H1 (cell line): ENCODE measurements around the gene AP5S1. TPM values are rescaled to one million over a fixed set of nuclear protein-coding genes. Genes with fewer than 3 reads are reported as not detected.

ENCODE experiments used
- polyA plus RNA-seq, 7 experiments: library from polyadenylated mRNA; depleted of rRNA in 3 of 7; stranded (reverse) in 5 of 7; unstranded in 2 of 7; fragments of >200 nt in 5 of 7; fragments of 200-250 nt in 2 of 7; gene quantifications; 1 replicate in 5 of 7; 2 replicates in 1 of 7; 4 replicates in 1 of 7; pipeline versions ENCODE4 v1.2.1 to v1.2.3, GENCODE V29; 2011 to 2013; ENCODE audit warnings: missing spikeins in 2 of 7, mixed read lengths in 2 of 7
- total RNA-seq: library from RNA; stranded (reverse); fragmentation: NEBNext Ultra II Directional; extraction: Animal tissue kit (Norgen Biotek cat#: 25700); gene quantifications from 2 replicates; pipeline ENCODE4 v1.2.1, GENCODE V29; 2021
- TF ChIP-seq, protein P1 (sequence below), 3 experiments: IDR thresholded peaks; 1 replicate in 2 of 3; 2 replicates in 1 of 3; pipeline versions ENCODE4 v1.5.1 to v1.6.1; 2011; ENCODE audit warnings: low read length in 3 of 3, mild to moderate bottlenecking in 3 of 3, inconsistent platforms in 2 of 3, low read depth in 1 of 3, moderate library complexity in 1 of 3; ENCODE audit not compliant: insufficient read depth in 1 of 3; ENCODE audit errors: control extremely low read depth in 1 of 3

AP5S1 gene
- total and polyA plus RNA-seq, 2 of the 8 experiments (the other 6 are each of a cell fraction or from before 2014, with no cell fraction given): 3.3 to 3.7 TPM

DNA sequence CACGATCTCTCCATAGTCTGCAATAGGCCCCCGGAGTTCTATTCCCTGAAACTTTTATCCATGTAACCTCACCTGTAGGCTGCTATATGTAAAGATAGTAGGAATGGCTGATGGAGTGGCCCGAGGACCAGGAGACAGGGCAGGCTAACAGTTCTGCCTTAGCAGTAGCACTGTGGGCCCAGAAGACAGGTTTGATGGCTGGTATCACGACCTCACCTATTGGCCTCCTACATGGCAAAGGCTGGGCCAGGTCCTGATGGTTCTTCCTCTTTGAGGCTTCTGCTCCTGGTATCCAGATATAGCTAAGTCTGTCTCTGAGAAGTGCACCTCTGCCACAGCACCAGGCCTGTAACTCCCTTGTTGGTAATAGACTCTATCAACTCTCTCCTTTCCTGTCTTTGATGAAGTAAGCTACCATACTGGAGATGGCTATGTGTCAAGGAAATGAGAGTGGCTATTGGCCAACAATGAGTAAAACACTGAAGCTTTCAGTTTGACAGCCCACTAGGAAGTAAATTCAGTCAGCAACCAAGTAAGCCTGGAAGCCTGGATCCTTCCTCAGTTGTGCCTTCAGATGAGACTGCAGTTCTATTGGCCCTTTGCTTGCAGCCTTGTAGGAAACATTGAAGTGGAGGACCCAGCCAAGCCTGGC, 44.8 kb upstream of the AP5S1 start (continued):
- TF ChIP-seq, protein P1, sequence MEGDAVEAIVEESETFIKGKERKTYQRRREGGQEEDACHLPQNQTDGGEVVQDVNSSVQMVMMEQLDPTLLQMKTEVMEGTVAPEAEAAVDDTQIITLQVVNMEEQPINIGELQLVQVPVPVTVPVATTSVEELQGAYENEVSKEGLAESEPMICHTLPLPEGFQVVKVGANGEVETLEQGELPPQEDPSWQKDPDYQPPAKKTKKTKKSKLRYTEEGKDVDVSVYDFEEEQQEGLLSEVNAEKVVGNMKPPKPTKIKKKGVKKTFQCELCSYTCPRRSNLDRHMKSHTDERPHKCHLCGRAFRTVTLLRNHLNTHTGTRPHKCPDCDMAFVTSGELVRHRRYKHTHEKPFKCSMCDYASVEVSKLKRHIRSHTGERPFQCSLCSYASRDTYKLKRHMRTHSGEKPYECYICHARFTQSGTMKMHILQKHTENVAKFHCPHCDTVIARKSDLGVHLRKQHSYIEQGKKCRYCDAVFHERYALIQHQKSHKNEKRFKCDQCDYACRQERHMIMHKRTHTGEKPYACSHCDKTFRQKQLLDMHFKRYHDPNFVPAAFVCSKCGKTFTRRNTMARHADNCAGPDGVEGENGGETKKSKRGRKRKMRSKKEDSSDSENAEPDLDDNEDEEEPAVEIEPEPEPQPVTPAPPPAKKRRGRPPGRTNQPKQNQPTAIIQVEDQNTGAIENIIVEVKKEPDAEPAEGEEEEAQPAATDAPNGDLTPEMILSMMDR (IDR thresholded peaks at IDR 0.05; ENCODE audit: control extremely low read depth in 1 of 3, insufficient read depth in 1 of 3, low read depth in 1 of 3, low read length in 3 of 3): no peak
